NCI-H1105 treated with DMSO at 0.1 percent for 48 hours (cell line): ENCODE results near the gene LPP.

Source experiments
- DNase-seq: peaks from one replicate; lab custom pipeline; 2025; lab: John Stamatoyannopoulos, UW

LPP gene

GRCh38 chr3:188792793-188793192 lies 638.8 kb downstream of the LPP start:
- no peak for DNase-seq

GRCh38 chr3:188796122-188796631 lies 642.2 kb downstream of the LPP start:
- DNase-seq, result no peak

- DNase-seq, result no peak
Measured at GRCh38 chr3:188797045-188797444, 643.1 kb downstream of the LPP start.

GRCh38 chr3:188798556-188799145 lies 644.7 kb downstream of the LPP start:
- DNase-seq, result peak; percentile 74

GRCh38 chr3:188801393-188801792 lies 647.4 kb downstream of the LPP start:
- no peak for DNase-seq

GRCh38 chr3:188802645-188803044 lies 648.7 kb downstream of the LPP start:
- DNase-seq, result no peak

GRCh38 chr3:188807006-188807405 lies 653.0 kb downstream of the LPP start:
- DNase-seq, result peak; percentile 52

- no peak for DNase-seq
Measured at GRCh38 chr3:188812198-188812597, 658.2 kb downstream of the LPP start.

GRCh38 chr3:188814581-188814980 lies 660.6 kb downstream of the LPP start:
- DNase-seq, result no peak

GRCh38 chr3:188817103-188817934 lies 663.4 kb downstream of the LPP start:
- no peak for DNase-seq

GRCh38 chr3:188817935-188818269 lies 663.9 kb downstream of the LPP start:
- DNase-seq, result no peak

- no peak for DNase-seq
Measured at GRCh38 chr3:188818282-188818681, 664.3 kb downstream of the LPP start.

GRCh38 chr3:188819939-188820338 lies 666.0 kb downstream of the LPP start:
- DNase-seq, result no peak

- no peak for DNase-seq
Measured at GRCh38 chr3:188822004-188822403, 668.0 kb downstream of the LPP start.

GRCh38 chr3:188822411-188822810 lies 668.5 kb downstream of the LPP start:
- no peak for DNase-seq

- no peak for DNase-seq
Measured at GRCh38 chr3:188824566-188824965, 670.6 kb downstream of the LPP start.

GRCh38 chr3:188825901-188826300 lies 671.9 kb downstream of the LPP start:
- no peak for DNase-seq

- no peak for DNase-seq
Measured at GRCh38 chr3:188826574-188826973, 672.6 kb downstream of the LPP start.

GRCh38 chr3:188827103-188827502 lies 673.1 kb downstream of the LPP start:
- no peak for DNase-seq

GRCh38 chr3:188827576-188827975 lies 673.6 kb downstream of the LPP start:
- no peak for DNase-seq

- no peak for DNase-seq
Measured at GRCh38 chr3:188829130-188829529, 675.2 kb downstream of the LPP start.

GRCh38 chr3:188829576-188829975 lies 675.6 kb downstream of the LPP start:
- no peak for DNase-seq

- DNase-seq, result no peak
Measured at GRCh38 chr3:188830893-188831292, 676.9 kb downstream of the LPP start.

GRCh38 chr3:188832146-188832545 lies 678.2 kb downstream of the LPP start:
- no peak for DNase-seq
